Cardiac muscle cell (in vitro differentiated cells and primary cell): Measurements from ENCODE around the gene MPPED2. TPM values are rescaled to one million over a fixed set of nuclear protein-coding genes. Genes with fewer than 3 reads are reported as not detected.

ENCODE experiments used
- DNase-seq, 2 donors: peaks; one replicate each; pipeline versions ENCODE4 v3.0.0 to v3.0.0-alpha.2; 2010 to 2017; ENCODE audit warnings: low read depth in 1 of 2, low spot score in 1 of 2
- H3K27ac ChIP-seq: fragments of 200-600 bp; sonication (generic); 2 replicates; pipeline ENCODE4 v1.5.1; 2016
- H3K27me3 ChIP-seq: fragments of 200-600 bp; sonication (generic); 2 replicates; pipeline ENCODE4 v1.6.0; 2016; ENCODE audit warnings: control low read depth
- H3K36me3 ChIP-seq: fragments of 200-600 bp; sonication (generic); 2 replicates; pipeline ENCODE4 v1.5.1; 2016; ENCODE audit warnings: control low read depth
- H3K4me1 ChIP-seq: fragments of 200-600 bp; sonication (generic); 2 replicates; pipeline ENCODE4 v1.8.1; 2017; ENCODE audit warnings: low read depth, mild to moderate bottlenecking, mixed run types
- H3K4me3 ChIP-seq: fragments of 200-600 bp; sonication (generic); 2 replicates; pipeline ENCODE4 v1.5.1; 2016; ENCODE audit warnings: mild to moderate bottlenecking
- H3K9me3 ChIP-seq: fragments of 200-600 bp; sonication (generic); 2 replicates; pipeline ENCODE4 v1.5.1; 2017; ENCODE audit warnings: low read depth, mild to moderate bottlenecking, control low read depth
- polyA plus RNA-seq: library from polyadenylated mRNA; unstranded; fragments of >200 nt; fragmentation: Nextera tagmentation; extraction: Ambion mirVana; gene quantifications from 2 replicates; pipeline ENCODE4 v1.2.1, GENCODE V29; 2016
- total RNA-seq: library from RNA; depleted of rRNA; stranded (reverse); fragments of >200 nt; gene quantifications from 2 replicates; pipeline ENCODE4 v1.2.3, GENCODE V29; 2016
- TF ChIP-seq, protein P1 (sequence below): IDR thresholded peaks from 2 replicates; pipeline ENCODE4 v1.5.1; 2012; ENCODE audit warnings: low read depth, mild to moderate bottlenecking, low read length

The MPPED2 gene, protein sequence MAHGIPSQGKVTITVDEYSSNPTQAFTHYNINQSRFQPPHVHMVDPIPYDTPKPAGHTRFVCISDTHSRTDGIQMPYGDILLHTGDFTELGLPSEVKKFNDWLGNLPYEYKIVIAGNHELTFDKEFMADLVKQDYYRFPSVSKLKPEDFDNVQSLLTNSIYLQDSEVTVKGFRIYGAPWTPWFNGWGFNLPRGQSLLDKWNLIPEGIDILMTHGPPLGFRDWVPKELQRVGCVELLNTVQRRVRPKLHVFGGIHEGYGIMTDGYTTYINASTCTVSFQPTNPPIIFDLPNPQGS
- total RNA-seq (19.9 and 32.5 TPM in 2 replicates), polyA plus RNA-seq (54.4 and 71.5 TPM in 2 replicates)

DNA sequence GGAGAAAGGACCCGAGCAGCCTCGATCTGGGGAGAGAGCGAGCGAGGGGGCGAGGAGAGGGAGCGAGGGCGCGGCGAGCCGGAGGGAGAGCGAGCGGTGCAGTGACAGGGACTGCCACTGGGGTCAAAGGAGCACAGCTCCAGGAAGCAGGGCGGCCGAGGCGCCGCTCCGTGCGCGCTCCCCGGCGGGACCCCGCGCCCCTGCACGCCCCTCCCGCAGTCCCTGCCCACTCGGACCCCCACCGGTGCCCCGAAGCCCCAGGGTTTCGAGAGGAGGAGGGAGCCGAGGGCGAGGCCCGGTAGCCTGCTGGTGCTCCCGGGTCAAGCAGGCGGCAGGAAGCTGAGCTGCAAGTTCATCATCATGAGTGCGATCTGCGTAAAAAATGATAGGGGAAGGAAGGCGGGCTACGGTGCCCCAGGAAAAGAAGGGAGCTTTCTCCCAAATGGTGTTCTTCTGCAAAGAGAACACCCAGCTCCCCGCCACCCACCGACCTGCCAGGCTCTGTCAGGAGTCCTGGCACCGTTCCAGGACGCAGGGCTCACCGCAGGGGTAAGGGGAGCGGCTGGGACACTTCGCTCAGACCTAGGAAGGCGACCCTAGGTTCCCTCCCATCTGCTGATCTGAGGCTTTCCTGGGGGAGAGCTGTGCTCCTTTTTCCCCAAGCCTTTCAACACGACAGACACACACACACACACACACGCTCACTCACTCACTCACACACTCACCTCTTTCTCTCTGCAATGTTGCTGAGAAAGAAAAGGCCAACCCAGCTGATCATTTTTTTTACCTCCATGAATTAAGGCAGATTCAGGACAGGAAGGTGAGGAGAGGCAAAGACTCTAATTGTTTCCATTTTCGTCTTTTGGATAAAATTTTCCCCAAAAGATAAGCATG is at the start of gene MPPED2:
Gene MPPED2 (minus strand): TSS at position 103 of the 894 bp plus-strand sequence. CDS start 5,980 bp downstream, outside the sequence.
- Histone ChIP-seq H3K36me3 (no peaks in the 10 kb centered on the region), H3K27ac (peak within 1 kb of the TSS; percentile 91), H3K4me1 (peaks cover 27% of the 10 kb centered on the region), H3K27me3 (no peaks in the 10 kb centered on the region), H3K9me3 (no peaks in the 10 kb centered on the region), H3K4me3 (peak within 1 kb of the TSS; percentile 91)
- TF ChIP-seq, protein P1, sequence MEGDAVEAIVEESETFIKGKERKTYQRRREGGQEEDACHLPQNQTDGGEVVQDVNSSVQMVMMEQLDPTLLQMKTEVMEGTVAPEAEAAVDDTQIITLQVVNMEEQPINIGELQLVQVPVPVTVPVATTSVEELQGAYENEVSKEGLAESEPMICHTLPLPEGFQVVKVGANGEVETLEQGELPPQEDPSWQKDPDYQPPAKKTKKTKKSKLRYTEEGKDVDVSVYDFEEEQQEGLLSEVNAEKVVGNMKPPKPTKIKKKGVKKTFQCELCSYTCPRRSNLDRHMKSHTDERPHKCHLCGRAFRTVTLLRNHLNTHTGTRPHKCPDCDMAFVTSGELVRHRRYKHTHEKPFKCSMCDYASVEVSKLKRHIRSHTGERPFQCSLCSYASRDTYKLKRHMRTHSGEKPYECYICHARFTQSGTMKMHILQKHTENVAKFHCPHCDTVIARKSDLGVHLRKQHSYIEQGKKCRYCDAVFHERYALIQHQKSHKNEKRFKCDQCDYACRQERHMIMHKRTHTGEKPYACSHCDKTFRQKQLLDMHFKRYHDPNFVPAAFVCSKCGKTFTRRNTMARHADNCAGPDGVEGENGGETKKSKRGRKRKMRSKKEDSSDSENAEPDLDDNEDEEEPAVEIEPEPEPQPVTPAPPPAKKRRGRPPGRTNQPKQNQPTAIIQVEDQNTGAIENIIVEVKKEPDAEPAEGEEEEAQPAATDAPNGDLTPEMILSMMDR: no peak
- DNase-seq: peak in 1 of 2 donors; percentile 83

DNA sequence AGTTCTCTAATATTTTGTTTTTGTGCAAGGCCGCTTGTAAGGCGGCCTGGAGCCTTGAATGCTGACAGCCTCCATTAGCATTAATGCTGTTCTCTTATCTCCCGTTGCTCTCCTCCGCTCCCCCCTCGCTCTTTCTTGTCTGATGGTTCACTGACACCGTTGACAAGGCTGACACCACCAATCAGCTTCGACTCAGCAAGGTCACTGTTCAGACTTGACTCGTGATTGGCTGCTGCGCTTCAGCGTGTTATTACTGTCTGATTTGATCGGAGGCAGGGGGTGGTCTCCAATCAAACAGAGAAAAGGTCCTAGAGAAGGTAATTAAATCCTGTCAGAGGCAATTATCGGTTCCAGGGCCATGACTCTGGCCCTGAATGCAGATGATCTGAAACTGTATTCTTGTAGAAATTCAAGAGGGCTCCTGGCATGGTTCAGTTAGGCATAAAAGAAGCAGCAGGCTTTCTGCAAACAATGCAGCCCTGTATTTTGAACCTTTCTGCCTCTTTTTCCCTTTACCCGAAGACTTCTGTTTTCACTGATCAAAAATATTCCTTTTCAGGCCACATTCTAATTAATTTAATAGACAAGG is 49.3 kb upstream of the MPPED2 start:
- no peaks in the 10 kb centered on the region for H3K9me3 ChIP-seq
- H3K27me3 ChIP-seq: no peaks in the 10 kb centered on the region
- peaks cover 33% of the 10 kb centered on the region for H3K4me1 ChIP-seq
- H3K36me3 ChIP-seq: no peaks in the 10 kb centered on the region
- peak overlapping the region; percentile 65 for H3K27ac ChIP-seq
- peak overlapping the region; percentile 7 for H3K4me3 ChIP-seq
- peak; percentile 0 to 88 for DNase-seq
- TF ChIP-seq, protein P1: no peak

DNA sequence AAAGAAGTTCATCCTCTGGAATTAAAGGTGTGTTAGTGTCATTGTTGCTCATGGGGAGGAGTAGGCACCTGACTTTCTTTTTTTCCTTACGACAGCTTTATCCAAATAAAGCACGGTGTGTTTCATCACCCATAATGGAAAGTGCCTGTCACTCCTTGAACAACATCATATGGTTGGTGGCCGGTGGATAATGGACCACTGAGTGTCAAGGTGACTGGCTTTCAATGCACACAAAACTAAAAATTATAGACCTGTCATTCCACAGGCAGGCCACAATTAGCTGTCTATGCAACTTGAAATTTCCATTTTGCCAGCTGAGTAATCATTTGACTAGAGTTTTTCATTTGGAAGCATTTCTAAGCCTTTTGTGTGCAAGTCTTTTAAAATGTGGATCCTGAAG is 45.0 kb upstream of the MPPED2 start:
- Histone ChIP-seq H3K4me1 (peaks cover 31% of the 10 kb centered on the region), H3K4me3 (no peak overlapping the region), H3K27ac (no peak overlapping the region), H3K9me3 (no peaks in the 10 kb centered on the region), H3K36me3 (no peaks in the 10 kb centered on the region), H3K27me3 (no peaks in the 10 kb centered on the region)
- TF ChIP-seq, protein P1: no peak
- DNase-seq: no peak

DNA sequence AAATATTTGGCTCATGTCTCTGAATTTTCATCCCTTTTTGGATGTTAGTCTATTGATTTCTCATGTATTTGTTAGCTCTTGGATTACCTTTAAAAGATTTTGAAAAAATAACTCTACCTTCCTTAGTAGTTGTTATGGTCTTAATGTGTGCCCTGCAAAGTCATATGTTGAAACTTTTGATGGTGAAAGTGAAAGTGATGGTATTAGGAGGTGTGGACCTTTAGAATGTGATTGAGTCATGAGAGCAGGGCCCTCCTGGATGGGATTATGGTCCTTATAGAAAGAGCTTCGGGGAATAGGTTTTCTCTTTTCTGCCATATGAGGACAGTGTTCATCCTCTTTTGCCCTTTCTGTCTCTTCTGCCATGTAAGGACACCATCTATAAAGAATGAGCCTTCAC is 33.6 kb upstream of the MPPED2 start:
- no peak overlapping the region for H3K27ac ChIP-seq

DNA sequence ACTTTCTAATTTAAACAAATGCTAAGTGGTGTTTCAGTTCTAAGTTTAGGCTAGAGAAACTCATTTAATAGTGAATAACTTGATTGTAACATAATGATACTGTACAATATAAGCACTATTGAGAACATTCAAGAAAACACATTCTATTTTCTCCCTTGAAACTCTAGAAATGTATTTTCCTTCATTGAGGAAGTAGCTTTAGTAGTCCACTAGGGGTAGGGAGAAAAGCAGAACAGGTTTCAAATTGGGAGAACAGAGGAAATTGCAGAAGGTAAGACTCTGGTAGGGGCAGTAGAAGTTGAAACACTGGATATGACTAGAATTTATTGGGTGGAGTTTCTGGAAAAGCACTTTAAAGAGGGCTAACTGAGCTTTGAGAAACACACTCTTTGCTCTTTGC is 31.6 kb upstream of the MPPED2 start:
- TF ChIP-seq, protein P1: no peak
- Histone ChIP-seq H3K27me3 (no peaks in the 10 kb centered on the region), H3K9me3 (no peaks in the 10 kb centered on the region), H3K27ac (no peak overlapping the region), H3K4me1 (no peaks in the 10 kb centered on the region), H3K36me3 (no peaks in the 10 kb centered on the region), H3K4me3 (no peak overlapping the region)
- no peak for DNase-seq

More for the DNA sequence above, 33.6 kb upstream of the MPPED2 start:
- H3K27me3 ChIP-seq: no peaks in the 10 kb centered on the region
- H3K9me3 ChIP-seq: no peaks in the 10 kb centered on the region
- H3K36me3 ChIP-seq: no peaks in the 10 kb centered on the region
- DNase-seq: no peak
- H3K4me3 ChIP-seq: no peak overlapping the region
- no peaks in the 10 kb centered on the region for H3K4me1 ChIP-seq
- TF ChIP-seq, protein P1: no peak
